ENCODE data around the gene MBLAC1.

GRCh38 chr7:100155553-100156317, 29.0 kb downstream of the MBLAC1 start:
- no peak for TF ChIP-seq CTCF (IDR thresholded peaks at IDR 0.05)
- no peak for TF ChIP-seq EZH2 (IDR thresholded peaks at IDR 0.05; ENCODE audit: borderline replicate concordance, insufficient read depth, low read depth, low read length, poor library complexity, severe bottlenecking)

Measured in B cell (primary cell).